Stimulated activated CD8-positive, alpha-beta memory T cell treated with anti-CD3 and anti-CD28 coated beads, Interleukin-7, amount 100 ng/mL, for 1 hour (primary cell): ENCODE results near the gene MAML2.
"Not testable (repeated sequence)": the region's sequence is repeated elsewhere in the genome, so short reads cannot be mapped to it uniquely, and the experiment has no call there.

Source experiments
- DNase-seq, 2 donors: peaks; one replicate each; pipeline ENCODE4 v3.0.0-alpha.2; 2020; ENCODE audit warnings: low read depth in 2 of 2

MAML2 gene

GRCh38 chr11:96292291-96293010, 50.5 kb downstream of the MAML2 start:
- DNase-seq = no peak

GRCh38 chr11:96290631-96291030, 52.4 kb downstream of the MAML2 start:
- DNase-seq = no peak

- DNase-seq = no peak
Observed at GRCh38 chr11:96290031-96290430, 53.0 kb downstream of the MAML2 start.

- DNase-seq = no peak
Observed at GRCh38 chr11:96288915-96289314, 54.1 kb downstream of the MAML2 start.

GRCh38 chr11:96287822-96288439, 55.1 kb downstream of the MAML2 start:
- no peak for DNase-seq

- not testable (repeated sequence) for DNase-seq
Observed at GRCh38 chr11:96285985-96286384, 57.0 kb downstream of the MAML2 start.

- DNase-seq = no peak
Observed at GRCh38 chr11:96284917-96285316, 58.1 kb downstream of the MAML2 start.

GRCh38 chr11:96284401-96284800, 58.6 kb downstream of the MAML2 start:
- DNase-seq = no peak

GRCh38 chr11:96282625-96283220, 60.3 kb downstream of the MAML2 start:
- no peak for DNase-seq

- no peak for DNase-seq
Observed at GRCh38 chr11:96280444-96280843, 62.6 kb downstream of the MAML2 start.

- no peak for DNase-seq
Observed at GRCh38 chr11:96279896-96280290, 63.1 kb downstream of the MAML2 start.

- no peak for DNase-seq
Observed at GRCh38 chr11:96279018-96279895, 63.7 kb downstream of the MAML2 start.

GRCh38 chr11:96278039-96278897, 64.7 kb downstream of the MAML2 start:
- no peak for DNase-seq

GRCh38 chr11:96277696-96278038, 65.3 kb downstream of the MAML2 start:
- no peak for DNase-seq

GRCh38 chr11:96276836-96277235, 66.2 kb downstream of the MAML2 start:
- no peak for DNase-seq

- DNase-seq = no peak
Observed at GRCh38 chr11:96275801-96276594, 67.0 kb downstream of the MAML2 start.

- no peak for DNase-seq
Observed at GRCh38 chr11:96273507-96273906, 69.5 kb downstream of the MAML2 start.

- no peak for DNase-seq
Observed at GRCh38 chr11:96272529-96273222, 70.3 kb downstream of the MAML2 start.

- DNase-seq = no peak
Observed at GRCh38 chr11:96271777-96272176, 71.2 kb downstream of the MAML2 start.

GRCh38 chr11:96271352-96271751, 71.6 kb downstream of the MAML2 start:
- not testable (repeated sequence) for DNase-seq
